ENCODE results near the gene MRS2.

The MRS2 gene

GRCh38 chr6:24432611-24433010 is 29.9 kb downstream of the MRS2 start:
- DNase-seq: no peak

- no peak for DNase-seq
These were observed 34.2 kb downstream of the MRS2 start for GRCh38 chr6:24436979-24437378.

GRCh38 chr6:24439858-24440539 is 37.3 kb downstream of the MRS2 start:
- no peak for DNase-seq

GRCh38 chr6:24440897-24441598 is 38.3 kb downstream of the MRS2 start:
- DNase-seq: no peak

- DNase-seq: no peak
These were observed 38.8 kb downstream of the MRS2 start for GRCh38 chr6:24441599-24441904.

- no peak for DNase-seq
These were observed 41.9 kb downstream of the MRS2 start for GRCh38 chr6:24444588-24444987.

- peak; percentile 53 for DNase-seq
These were observed 43.0 kb downstream of the MRS2 start for GRCh38 chr6:24445704-24446103.

GRCh38 chr6:24446670-24447069 is 43.9 kb downstream of the MRS2 start:
- no peak for DNase-seq

- no peak for DNase-seq
These were observed 45.7 kb downstream of the MRS2 start for GRCh38 chr6:24448396-24448795.

- no peak for DNase-seq
These were observed 46.2 kb downstream of the MRS2 start for GRCh38 chr6:24448828-24449525.

GRCh38 chr6:24451581-24452388 is 49.0 kb downstream of the MRS2 start:
- no peak for DNase-seq

- no peak for DNase-seq
These were observed 51.2 kb downstream of the MRS2 start for GRCh38 chr6:24453921-24454320.

GRCh38 chr6:24454452-24454851 is 51.7 kb downstream of the MRS2 start:
- no peak for DNase-seq

- DNase-seq: no peak
These were observed 52.3 kb downstream of the MRS2 start for GRCh38 chr6:24455061-24455460.

- DNase-seq: no peak
These were observed 55.4 kb downstream of the MRS2 start for GRCh38 chr6:24458134-24458533.

GRCh38 chr6:24458941-24459340 is 56.2 kb downstream of the MRS2 start:
- no peak for DNase-seq

- no peak for DNase-seq
These were observed 58.2 kb downstream of the MRS2 start for GRCh38 chr6:24460966-24461365.

- DNase-seq: no peak
These were observed 61.7 kb downstream of the MRS2 start for GRCh38 chr6:24464253-24465038.

GRCh38 chr6:24469811-24470210 is 67.1 kb downstream of the MRS2 start:
- DNase-seq: no peak

- no peak for DNase-seq
These were observed 69.4 kb downstream of the MRS2 start for GRCh38 chr6:24472181-24472580.
